Kasumi-1 (cell line): Measurements from ENCODE around the gene TMEM252.

Experiments
- DNase-seq, 2 experiments: peaks; one replicate each; lab custom pipeline; 2025; lab: John Stamatoyannopoulos, UW

The TMEM252 gene

DNA sequence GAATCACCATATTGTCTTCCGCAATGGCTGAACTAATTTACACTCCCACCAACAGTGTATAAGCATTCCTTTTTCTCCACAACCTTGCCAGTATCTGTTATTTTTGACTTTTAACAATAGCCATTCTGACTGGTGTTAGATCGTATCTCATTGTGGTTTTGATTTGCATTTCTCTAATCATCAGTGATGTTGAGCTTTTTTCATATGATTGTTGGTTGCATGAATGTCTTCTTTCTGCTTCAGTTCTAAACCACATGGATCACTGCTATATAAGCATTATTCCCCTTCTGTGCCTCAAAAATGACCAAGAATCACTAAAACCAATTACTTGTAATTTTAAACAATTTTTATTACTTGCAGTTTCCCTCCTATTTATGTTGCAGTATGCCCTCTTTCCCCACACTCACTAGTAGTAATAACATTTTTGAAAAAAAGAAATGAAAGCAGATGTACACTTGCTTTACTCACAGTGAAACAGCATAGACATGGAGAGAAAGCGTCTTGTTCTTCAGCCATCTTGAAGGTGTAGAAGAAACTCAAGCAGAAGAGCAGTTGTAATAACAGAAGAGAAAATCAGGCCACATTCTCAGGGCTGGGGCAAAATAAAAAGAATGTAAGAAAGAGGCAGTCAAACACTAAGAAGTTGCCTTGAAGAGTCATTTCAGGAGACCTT lies 4.5 kb upstream of the TMEM252 start:
- no peak for DNase-seq

GRCh38 chr9:68541568-68541967 lies 885 bp upstream of the TMEM252 start:
- DNase-seq, result no peak

DNA sequence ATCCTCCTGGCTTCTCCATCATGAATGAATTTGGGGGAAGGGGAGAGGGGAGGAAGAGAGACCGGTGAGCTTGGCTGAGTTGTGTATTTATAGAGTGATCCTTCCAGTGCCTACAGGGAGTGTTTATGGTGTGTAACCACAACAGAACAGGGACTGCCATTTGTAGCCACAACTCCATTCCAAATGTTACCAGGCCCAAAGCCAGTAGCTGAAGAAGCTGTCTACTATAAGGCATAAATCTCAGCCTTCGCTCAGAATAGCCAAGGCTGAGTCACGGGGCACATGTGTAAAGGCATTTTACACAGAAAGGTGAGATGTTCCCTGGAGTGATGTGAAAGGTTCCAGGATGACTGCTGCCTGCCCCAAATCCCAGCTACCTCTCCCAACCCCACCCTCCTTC lies 2.5 kb downstream of the TMEM252 start:
- DNase-seq, result no peak

- no peak for DNase-seq
Observed at GRCh38 chr9:68537616-68537880, 3.1 kb downstream of the TMEM252 start.

DNA sequence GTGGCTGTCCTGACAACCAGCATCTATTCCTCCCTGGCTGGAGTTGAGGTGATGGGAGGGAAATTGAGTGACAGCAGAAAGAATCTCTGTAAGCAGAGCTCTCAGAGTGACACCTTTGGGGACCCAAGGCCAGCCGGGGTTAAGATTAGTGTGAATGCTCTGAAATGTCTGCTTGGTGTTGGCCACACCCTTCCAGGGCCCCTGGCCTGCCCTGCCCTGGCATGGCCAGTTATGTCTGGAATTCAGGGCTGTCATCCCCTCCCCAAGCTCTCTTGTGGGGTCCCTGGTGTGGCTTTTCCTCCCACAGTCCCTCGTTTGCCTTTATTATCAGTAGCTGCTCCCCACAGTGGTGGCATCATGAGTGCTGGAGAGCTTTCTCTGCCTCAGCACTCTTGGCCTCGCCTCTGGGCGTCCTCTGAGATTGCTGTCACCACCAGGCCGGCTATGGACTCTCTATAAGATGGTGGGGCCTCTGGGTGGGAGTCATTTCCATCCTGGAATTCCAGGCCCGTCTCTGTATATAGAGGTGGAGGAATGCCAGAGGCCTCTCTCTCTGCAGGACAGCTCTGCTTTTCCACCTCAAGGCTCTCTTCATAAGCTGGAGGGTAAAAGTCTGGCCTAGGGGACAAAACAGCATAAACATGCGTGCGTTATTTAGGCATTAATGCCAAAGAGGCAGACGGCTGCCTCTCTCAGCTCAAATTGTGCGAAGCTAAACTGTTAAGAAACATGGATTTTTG lies 3.6 kb downstream of the TMEM252 start:
- no peak for DNase-seq

DNA sequence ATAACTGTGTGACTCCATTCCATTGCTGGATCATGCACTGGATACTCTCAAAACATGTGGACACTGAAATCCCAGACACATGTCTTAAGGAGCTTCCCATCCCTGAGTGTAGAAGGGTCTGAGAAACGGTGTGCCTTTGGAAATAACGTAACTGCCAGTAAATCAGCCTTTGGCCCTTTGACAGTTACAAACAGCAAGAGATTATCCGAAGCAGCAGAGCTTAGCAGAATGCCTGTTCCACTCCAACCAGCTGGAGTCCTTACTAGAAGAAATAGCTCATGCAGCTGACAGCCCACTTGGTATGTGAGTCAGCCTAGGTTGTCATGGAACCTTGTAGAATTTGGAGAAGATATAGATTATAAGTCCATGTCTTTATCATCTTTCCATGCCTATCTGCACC lies 7.0 kb downstream of the TMEM252 start:
- no peak for DNase-seq

GRCh38 chr9:68532131-68532530 lies 8.6 kb downstream of the TMEM252 start:
- DNase-seq, result no peak

- no peak for DNase-seq
Observed at GRCh38 chr9:68530618-68531017, 10.1 kb downstream of the TMEM252 start.

- DNase-seq, result no peak
Observed at GRCh38 chr9:68523367-68523936, 17.2 kb downstream of the TMEM252 start.

DNA sequence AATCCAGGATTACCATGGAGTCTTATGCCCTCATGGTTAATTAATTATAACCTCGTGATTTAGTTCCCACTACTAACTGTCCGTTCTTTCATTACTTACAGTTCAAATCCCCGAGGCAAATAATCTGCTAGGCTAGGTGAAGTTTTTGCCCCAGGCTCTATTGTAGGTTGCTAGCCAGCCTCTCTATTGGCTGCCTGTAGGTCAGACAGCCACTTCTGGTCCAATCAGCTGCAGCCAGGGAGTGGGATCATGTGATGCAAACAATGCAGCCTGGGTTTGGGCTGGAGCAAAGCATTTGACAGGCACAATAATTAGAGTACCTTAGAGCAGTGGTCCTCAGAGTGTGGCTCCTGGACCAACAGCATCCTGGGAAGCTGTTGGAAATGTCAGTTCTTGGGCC lies 17.7 kb downstream of the TMEM252 start:
- DNase-seq, result no peak

DNA sequence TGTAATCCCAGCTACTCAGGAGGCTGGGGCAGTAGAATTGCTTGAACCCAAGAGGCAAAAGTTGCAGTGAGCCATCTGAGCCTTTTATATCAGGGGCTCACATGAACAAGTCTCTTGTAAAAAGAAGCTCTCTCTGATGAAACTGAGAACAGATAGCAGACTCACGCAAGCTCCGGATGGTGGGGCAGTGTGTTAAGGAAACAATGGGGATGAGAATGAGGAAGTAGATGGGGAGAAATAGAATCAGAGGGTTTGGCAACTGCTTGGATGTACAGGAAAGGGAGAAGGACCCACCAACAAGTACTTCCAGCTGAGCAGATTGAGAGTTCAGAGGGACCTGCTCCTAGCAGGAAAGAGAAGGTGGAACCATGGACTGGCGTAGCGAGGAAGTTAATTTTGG lies 18.6 kb downstream of the TMEM252 start:
- peak; percentile 98 for DNase-seq

DNA sequence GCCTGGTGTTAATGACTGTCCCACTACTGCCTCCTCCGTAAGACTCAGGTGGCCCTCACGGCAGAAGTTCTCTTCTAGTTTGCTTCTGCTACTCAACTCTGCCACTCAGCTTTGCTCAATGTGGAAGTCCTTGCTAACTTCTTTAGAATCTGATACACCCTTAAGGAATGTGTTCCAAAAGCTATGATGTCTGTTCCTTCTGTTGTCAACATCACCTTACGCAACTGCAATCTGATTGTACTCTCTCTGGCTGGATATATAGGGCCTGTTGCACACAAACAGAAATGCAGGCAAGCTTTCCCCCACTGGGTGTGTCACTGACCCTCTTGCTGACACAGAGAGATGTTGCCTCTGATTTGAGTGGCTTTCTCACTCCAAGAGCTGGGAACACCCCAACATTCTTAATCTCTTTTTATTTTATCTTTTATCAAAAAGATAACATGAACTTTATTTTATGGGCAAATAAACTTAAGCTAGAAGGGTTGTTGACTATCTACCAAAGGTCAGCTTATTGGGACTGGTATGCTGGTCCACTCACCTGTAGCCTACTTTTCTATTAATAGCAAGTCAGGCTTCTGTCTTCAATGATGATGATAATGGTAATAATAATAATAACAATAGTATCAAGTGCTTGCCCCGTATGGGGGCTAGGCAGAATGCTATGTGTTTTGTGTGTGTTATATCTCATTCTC lies 25.2 kb downstream of the TMEM252 start:
- no peak for DNase-seq

- DNase-seq, result no peak
Observed at GRCh38 chr9:68513981-68514380, 26.7 kb downstream of the TMEM252 start.

GRCh38 chr9:68513385-68513784 lies 27.3 kb downstream of the TMEM252 start:
- no peak for DNase-seq

DNA sequence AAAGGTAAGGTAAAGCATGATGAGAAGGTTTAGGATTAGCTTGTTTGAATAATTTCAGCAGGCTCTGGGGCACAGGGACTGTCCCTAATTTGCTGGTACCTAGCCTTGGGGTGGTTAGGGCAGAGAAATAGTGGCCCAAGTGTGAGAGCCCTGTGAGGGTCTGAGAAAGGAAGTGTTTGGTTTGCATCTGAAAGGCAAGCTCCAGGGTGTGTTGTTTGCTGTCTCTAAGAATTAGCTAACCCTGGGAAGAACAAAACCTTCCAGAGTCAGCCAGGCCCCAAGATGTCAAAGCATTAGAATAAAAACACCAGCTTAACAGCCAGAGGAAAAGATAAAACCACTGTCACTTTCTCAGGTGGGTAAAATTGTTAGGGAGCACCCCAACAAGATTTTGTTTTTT lies 31.0 kb downstream of the TMEM252 start:
- DNase-seq, result no peak

- no peak for DNase-seq
Observed at GRCh38 chr9:68508547-68508946, 32.1 kb downstream of the TMEM252 start.

DNA sequence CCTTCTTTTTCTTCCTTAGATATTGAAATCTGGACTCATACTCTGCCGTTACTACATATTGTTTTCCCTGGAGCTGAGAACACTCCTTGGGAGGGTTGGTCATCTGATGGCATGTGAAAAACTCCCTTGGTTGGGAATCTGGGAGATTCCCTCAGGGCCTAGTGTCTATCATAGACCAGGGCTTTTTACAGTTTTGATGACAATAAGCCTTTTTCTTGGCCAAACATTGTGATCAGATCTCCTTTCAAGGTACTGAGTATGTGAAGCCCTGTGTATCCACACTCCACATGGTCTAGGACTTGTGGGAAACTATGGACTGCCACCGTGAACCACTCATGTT lies 32.9 kb downstream of the TMEM252 start:
- no peak for DNase-seq

- DNase-seq, result peak; percentile 34 to 69
Observed at GRCh38 chr9:68507130-68507805, 33.4 kb downstream of the TMEM252 start.

DNA sequence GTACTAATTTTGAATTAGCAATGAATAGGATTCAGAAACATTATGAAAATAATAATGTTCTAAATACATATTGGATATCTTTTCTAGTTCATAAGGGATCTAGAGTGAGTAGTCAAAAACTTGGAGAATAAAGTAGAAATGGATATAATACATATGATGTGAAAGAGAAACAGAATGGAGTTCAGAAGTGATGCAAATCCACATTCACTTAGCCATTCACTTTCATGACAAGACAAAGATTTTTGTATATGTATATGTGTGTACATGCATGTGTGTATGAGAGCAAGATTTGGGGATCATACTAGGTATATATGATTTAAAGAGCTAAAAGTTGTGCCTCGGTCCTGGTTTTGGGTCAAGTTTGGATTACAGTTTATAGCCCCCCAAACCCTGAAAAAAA lies 34.1 kb downstream of the TMEM252 start:
- DNase-seq, result no peak

GRCh38 chr9:68505681-68506409 lies 34.8 kb downstream of the TMEM252 start:
- peak; percentile 46 to 51 for DNase-seq

DNA sequence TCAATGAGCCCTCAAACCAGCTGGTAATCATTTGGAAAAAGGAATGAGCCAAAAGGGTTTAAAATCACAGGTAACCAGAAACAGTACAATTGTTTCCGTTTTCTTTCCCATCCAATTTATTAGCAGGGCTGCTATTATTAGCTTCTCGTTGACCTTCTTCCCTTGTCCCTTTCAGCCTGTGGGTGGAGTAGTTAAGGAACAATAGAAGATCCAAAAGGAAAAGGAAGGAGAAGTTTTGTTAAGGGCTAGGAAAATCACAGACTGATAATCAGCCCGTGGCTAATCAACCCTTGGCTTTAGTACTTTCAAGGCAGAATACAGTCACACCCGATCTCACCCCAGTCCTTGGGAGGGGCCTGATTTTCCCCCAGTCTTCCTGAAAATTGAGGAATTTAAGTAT lies 38.4 kb downstream of the TMEM252 start:
- no peak for DNase-seq
